Stimulated activated CD4-positive, alpha-beta T cell treated with anti-CD3 and anti-CD28 coated beads, Interleukin-12 subunit alpha, Interleukin-12 subunit beta, amount 100 ng/mL, for 48 hours (primary cell): ENCODE data around the gene SOX15.
"Not testable (repeated sequence)": the region's sequence is repeated elsewhere in the genome, so short reads cannot be mapped to it uniquely, and the experiment has no call there.

Source experiments
- DNase-seq, 3 donors: peaks; one replicate each; pipeline ENCODE4 v3.0.0-alpha.2; 2020; ENCODE audit warnings: low read depth in 2 of 3, low spot score in 1 of 3

The SOX15 gene

DNA sequence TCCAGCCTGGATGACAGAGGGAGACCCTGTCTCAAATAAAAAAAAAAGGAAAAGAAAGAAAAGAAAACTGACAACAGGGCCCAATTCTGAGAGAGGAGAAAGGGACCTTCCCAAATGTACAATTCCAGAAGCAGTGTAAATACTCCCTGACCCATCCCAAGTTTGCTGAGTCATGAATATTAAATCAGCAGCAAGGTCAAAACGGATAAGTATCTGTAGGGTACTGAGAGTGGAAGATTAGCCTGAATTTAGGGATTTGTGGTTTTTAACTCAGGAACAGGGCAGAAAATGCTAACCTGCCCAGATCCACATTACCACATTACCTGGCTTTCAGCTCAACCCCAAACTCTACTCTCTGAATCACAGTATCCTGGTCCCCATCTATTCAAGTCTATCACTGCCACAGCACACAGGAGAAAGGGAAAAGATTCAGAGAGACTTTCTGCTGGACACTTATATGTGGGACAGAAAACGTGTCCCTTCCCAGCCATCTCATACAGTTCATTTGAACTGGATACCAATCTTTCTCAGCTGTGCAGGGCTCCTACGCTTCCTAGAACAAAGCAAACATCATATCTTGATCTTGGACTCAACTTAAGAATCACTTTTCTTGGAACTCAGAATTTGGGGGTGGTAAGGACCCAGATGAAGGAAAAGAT, 21.9 kb upstream of the SOX15 start:
- DNase-seq = no peak

DNA sequence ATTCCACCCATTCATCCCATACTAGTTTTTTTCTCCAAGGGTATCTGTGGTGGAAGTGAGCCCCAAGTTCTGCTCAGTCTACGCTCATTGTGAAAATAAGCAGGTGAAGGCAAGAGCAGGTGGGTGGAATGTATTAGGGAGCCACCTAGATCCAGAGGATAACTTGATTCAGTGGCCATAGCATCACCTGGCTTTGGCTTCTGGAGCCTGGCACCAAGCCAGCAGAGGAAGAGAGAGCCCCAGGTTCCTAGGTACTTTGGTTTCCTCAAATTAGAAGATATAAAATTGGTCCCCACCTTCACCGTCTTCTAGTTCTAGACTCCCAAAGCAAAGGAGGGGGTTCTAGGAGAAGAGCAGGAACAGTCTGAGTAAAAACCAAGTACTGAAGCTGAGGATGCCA, 20.7 kb upstream of the SOX15 start:
- DNase-seq = no peak

DNA sequence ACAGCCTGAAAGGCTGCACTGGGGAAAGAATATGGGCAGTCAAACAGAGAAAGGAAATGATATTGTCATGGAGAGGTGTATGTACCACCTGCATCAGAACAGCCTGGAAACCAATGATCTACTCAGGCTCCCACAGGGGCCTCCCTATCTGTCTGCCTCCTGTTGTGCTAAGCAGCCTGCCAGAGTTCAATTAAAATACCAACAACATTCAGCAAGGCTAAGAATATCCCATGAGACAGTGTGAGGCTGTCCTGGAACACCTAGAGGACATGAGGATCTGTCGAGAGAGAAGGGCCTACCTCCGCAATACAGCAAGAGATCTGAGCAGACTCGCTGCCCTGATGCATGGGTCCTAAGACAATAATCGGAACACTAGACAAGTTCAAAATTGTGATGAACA, 16.4 kb upstream of the SOX15 start:
- DNase-seq = no peak

DNA sequence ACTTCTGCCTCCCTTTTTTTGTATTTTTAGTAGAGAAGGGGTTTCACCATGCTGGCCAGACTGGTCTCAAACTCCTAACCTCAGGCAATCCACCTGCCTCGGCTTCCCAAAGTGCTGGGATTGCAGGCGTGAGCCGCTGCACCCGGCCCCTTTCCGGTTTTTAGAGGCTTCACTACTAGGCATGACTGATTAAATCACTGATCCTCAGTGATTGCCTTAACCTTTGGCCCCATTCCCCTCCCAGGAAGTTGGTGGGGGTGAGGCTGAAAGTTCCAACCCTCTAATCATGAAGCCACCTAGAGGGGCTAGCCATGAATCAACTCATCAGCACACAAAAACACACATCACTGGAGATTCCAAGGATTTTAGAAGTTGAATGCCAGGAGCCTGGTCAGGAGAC, 7.7 kb upstream of the SOX15 start:
- DNase-seq = not testable (repeated sequence)

DNA sequence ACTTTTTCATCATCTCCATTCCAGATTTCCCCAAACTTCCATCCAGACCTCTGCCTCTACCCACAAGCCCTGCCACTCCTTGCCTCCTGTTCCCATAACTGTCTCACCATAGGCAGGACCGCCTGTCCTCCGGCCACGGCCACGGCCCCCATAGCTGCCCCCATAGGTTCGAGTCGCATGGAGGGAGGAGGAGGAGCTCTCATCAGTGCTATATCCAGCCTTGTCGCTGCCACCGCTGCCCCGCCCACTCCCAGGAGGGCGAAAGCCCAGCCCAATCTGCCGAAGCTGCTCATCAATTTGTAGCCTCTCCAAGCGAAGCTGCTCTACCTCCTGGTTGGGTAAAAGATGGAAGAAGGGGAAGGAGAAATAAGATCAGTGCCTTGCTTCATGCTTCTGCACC, 3.4 kb upstream of the SOX15 start:
- no peak for DNase-seq

DNA sequence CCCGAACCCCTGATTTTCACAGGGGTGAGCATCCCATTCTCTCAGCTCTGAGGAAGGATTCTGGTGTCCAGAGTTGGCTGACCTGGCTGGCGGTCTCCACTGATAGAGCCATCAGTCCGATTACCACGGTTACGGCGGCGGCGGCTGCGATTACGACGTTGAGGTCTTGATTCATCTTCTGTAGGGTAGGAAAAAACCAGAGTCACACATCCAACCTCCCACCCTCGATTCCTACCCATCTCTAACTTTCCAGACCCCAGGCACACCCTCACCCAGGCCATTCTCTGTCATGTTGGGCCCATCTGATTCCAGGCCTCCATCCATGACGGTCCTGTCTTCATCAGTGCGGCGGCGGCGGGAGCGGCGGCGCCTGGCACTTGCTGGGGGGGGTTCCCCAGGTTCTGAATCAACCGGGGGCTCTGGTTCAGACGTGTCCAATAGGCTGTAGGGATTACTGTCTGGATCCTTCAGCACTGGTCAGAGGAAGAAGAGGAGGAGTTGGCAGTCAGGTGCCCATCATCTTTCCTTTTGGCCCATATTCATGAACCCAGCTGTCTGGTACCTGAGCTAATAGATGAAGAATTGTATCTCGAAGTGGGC, 2.6 kb upstream of the SOX15 start:
- no peak for DNase-seq

DNA sequence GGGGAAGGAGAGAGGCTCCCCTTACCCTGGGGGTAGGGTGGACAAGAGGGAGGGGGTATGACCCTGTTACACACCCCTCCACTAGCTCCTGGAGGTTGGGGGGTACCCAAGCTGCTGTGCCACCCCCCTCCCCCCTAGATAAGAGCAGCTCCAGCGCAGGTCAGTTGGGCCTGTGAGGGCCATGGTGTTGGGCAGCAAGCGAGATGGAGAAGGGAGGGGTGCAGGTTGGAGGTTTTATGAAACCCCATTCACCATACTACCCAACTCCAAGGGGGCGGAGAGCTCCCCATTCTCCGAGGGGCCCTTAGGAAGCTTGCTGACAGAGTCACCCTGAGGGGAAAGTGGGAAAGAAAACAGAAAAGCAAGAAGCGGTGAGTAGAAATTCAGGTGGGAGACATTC, 1.7 kb upstream of the SOX15 start:
- no peak for DNase-seq

DNA sequence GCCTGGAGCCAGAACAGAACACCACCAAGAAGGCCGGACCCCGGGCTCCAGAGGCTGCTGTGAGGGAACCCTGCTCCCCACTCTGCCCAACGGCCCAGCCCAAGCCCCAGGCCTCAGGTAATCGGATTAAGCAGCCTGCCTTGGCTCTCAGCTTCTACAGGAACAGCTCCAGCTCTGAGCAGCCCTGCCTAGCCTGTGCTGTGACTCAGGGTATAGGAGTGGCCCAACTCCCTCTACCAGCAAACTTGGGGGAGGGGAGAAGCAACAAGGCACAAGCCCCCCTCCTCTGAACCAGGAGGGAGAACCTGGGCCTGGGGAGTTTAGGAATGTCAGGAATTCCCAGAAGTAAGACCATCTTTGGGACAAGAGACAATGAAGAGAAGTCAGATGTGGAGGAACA, 849 bp upstream of the SOX15 start:
- DNase-seq = no peak

DNA sequence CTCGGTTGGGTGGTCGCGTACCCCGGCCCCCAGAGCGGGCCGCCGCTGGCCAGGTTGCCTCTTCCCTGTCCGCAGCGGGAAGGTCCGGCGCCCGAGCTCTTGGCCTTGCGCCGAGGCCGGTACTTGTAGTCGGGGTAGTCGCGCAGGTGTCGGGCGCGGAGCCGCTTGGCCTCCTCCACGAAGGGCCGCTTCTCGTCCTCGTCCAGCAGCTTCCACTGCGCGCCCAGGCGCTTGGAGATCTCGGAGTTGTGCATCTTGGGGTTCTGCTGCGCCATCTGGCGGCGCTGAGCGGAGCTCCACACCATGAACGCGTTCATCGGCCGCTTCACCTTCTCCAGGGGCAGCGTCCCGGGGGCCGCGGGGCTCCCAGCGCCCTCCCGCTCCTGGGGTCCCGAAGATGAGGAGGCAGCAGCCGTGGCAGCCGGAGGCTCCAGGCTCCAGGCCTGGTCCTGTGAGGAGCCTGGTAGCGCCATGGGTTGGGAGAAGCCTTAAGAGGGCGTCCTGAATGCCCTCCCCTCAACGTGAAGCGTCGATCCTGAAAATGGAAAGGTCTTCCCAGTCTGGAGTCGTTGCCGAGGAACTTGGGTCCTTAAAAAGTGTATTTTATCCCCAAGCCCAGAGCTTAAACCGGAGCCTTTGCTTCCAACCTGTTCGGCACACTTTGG, 558 bp downstream of the SOX15 start:
- DNase-seq = peak; percentile 46 to 62 (median 50)

DNA sequence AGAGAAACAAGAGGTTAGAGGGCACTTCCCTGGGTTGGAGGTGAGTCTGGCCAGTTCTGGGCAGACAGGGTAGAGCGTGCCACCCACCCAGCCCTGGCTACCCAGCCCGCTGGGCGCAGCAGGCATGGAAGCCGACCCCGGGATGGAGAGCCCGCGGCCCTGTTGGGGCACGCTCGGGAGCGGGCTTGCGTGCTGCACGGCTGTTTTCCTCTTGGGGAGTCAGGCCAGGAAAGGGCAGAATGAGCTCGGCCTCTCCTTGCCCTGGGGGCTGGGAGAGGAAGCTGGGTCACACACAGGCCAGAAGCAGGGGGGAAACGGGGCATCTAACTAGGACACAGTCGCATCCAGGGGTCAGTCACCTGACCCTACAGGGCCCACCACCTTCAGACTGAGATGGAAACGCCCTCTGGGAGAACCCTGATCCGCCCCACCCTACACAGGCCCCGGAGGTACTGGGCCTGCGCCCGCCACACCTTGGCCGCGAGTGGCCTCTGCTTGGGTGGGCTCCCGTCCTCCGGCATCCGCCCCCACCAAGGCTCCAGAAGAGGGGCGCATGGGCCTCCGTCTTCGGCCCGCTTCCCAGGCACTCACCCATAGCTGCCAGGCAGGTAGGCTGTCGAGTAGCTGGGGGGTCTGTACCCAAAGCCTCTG, 1.2 kb downstream of the SOX15 start:
- DNase-seq = no peak

DNA sequence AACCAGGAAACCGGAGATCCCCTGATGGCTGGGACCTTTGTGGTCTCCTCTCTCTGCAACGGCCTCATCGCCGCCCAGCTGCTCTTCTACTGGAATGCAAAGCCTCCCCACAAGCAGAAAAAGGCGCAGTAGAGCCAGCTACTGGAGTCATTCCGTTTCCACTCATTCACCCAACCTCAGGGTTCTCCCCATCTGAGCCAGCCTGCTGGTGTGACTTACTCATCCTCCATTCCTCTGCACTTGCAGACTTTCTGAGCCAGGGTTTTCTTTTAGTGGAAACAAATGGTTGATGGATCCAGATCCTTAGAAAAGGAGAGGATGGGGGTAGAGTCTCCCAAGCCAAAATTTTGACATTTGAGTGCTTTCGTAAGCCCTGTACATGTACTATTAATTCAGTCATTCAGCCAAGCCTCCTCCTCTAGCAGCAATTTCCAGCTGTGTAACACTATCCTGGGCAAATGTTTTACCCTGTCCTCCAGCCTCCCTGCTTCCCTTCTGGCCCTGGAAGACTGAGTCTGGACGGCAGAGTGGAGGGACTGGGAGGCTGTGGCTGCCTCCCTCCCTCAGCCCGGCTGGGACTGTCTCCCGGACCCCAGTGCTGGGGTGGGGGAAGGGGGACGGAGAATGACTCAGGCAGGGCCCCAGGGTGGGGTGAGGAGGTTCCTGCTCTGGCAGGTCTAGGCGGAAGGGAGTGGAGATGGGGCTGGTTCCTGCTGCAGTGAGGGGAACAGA, 2.3 kb downstream of the SOX15 start:
- DNase-seq = no peak

DNA sequence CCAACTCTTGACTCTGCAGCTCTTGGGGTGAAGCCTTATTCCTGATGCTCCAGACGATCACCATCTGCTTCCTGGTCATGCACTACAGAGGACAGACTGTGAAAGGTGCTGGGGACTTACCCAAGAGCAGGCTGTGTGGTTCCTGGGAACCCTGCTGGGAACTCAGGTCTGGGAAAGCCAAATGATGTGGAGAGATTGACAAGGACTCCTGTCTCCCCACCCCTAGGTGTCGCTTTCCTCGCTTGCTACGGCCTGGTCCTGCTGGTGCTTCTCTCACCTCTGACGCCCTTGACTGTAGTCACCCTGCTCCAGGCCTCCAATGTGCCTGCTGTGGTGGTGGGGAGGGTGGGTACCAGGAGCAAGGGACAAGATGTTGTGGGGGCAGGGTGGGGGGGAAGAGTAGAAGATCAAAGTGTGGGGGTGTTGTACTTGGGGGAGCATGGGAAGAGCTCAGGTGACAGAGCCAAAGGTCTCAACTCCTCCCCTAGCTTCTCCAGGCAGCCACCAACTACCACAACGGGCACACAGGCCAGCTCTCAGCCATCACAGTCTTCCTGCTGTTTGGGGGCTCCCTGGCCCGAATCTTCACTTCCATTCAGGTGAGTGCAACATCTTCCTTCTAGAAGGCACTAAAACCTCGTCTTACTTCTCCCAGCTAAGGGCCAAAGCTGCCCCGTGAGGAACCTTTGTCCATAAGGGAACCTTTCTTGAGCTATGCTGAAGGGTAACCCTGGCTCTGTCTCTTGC, 3.0 kb downstream of the SOX15 start:
- no peak for DNase-seq

DNA sequence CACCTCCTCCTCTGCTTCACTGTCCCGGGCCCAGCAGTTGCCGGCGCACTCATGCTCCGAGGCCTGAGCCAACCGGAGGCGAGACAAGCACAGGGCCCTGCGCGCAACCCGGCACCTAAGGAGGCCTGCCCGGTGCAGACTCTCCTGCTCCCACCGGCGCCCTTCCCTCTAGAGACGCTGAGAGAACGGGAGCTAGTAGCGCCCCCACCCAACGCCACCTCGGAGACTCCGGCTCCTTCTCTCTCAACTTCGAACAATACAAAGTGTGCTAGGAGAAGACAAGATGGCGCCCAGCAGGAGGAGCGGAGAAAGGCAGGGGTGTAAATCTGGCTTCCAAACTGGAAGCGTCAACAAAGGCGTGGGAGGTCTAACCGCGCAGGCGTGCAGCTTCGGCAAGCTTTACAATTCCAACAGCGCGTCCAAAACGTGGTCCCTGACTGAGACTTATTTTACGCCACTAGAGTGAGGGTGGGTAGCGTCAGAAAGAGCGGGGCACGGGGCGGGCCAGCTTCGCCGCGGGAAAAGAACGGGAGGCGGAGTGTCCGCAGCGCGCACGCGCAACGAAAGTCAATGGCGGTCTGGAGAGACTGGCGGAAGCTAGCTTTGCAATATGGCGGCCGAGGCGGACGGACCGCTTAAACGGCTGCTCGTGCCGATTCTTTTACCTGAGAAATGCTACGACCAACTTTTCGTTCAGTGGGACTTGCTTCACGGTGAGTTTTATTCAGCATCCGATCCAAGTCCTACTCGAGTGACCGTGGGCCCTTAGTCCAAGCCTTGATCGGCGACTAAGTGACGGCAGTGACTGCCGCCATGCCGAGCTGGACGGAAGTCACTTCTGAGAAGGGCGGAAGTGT, 6.4 kb downstream of the SOX15 start, which contains the start of gene MPDU1:
Gene MPDU1 (plus strand): TSS at position 600 of the 857 bp plus-strand sequence. CDS start 11 bp downstream, at position 611.
- DNase-seq = peak; percentile 90 to 96 (median 94)

DNA sequence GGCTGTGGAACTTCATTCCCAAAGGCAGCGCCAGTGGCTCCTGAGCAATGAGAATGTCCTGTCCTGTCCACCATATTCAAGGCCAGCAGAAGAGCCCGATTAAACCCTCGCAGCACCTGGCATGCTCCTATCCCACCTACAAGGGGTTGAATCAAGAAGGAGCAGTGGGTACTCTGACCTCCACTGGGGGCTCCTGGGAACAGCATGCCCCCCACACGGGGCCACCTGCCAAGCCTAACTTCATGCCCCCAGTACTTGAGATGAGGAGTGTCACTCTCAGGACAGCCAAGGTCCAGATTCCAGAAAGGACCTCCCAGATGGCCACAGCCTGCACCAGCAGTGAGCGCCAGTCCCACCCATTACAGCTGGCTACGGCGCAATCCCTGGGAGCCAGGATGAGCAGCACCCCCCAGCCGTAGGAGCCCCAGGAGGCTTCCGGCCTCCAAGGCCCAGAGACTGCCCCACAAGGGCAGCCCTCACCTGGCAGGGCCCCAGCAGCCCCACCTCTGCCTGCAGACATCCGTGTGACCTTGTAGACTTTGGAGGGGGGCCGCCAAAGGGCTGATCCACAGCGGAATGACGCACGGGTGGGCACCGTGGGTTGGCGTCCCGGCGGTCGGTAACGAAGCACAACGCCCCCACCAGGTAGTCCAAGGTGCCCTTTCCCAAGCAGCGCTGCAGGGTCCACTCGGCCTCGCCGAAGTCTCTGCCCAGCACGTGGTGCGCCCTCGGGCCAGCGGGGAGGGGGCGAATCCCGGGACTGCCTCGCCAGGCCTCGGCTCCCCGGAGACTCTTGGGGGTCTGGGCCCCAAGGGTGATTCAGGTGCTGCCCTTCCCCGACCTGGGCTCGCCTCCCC, 7.3 kb downstream of the SOX15 start:
- DNase-seq = no peak

DNA sequence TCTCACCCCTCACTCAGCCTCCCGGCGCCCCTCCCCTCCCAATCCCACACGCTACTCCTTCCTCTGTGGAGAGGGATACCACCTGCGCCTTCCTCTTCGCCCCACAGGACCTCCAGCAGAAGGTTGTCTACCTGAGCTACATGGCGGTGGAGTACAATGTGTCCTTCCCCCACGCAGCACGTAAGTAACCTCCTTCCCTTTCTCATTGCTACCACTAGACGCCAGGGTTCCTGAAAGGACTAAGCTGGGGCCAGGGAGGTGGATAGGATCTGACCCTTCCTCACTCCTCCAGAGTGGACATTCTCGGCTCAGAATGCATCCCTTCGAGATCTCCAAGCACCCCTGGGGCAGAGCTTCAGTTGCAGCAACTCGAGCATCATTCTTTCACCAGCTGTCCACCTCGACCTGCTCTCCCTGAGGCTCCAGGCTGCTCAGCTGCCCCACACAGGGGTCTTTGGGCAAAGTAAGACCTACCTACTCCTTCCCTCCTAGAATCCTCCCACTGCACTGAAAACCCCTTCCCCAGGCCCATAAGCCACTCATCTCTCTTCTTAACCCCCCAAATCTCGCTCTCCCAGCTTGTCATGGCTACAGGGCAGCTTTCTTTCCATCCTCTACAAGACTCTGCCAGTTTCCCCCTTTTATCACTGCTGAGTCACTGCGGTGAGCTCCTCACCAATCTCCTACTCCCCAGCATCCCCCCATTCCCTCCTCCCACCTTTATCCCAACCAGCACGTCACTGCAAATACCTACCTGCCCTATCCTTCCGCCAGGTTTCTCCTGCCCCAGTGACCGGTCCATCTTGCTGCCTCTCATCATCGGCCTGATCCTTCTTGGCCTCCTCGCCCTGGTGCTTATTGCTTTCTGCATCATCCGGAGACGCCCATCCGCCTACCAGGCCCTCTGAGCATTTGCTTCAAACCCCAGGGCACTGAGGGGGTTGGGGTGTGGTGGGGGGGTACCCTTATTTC, 9.0 kb downstream of the SOX15 start:
- DNase-seq = no peak

DNA sequence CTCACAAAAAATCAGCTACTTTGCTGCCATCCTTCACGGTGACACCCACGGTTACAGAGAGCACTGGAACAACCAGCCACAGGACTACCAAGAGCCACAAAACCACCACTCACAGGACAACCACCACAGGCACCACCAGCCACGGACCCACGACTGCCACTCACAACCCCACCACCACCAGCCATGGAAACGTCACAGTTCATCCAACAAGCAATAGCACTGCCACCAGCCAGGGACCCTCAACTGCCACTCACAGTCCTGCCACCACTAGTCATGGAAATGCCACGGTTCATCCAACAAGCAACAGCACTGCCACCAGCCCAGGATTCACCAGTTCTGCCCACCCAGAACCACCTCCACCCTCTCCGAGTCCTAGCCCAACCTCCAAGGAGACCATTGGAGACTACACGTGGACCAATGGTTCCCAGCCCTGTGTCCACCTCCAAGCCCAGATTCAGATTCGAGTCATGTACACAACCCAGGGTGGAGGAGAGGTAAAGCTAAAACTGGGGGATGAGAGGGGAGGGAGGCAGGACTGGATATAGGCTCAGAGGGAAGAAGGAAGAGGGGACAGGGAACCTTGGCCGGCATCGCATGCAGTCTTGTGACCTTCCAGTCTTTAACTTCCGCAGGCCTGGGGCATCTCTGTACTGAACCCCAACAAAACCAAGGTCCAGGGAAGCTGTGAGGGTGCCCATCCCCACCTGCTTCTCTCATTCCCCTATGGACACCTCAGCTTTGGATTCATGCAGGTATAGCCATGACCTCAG, 9.9 kb downstream of the SOX15 start:
- DNase-seq = no peak
